Measurements from ENCODE around the gene PCDHA7.
"Not testable (repeated sequence)": the region's sequence is repeated elsewhere in the genome, so short reads cannot be mapped to it uniquely, and the experiment has no call there.

Gene PCDHA7

DNA sequence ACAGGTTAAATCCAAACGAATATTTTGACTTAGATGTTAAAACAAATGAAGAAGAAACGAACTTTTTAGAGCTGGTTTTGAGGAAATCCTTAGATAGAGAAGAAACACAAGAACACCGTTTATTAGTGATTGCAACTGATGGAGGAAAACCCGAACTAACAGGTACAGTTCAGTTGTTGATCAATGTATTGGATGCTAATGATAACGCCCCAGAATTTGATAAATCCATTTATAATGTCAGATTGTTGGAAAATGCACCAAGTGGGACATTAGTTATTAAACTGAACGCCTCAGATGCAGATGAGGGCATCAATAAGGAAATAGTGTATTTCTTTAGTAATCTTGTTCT lies 11.8 kb upstream of the PCDHA7 start:
- DNase-seq: no peak

DNA sequence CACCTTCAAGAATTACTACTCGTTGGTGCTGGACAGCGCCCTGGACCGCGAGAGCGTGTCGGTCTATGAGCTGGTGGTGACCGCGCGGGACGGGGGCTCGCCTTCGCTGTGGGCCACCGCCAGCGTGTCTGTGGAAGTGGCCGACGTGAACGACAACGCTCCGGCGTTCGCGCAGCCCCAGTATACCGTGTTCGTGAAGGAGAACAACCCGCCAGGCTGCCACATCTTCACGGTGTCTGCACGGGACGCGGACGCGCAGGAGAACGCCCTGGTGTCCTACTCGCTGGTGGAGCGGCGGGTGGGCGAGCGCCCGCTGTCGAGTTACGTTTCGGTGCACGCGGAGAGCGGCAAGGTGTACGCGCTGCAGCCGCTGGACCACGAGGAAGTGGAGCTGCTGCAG lies 11.1 kb upstream of the PCDHA7 start:
- DNase-seq: not testable (repeated sequence)

DNA sequence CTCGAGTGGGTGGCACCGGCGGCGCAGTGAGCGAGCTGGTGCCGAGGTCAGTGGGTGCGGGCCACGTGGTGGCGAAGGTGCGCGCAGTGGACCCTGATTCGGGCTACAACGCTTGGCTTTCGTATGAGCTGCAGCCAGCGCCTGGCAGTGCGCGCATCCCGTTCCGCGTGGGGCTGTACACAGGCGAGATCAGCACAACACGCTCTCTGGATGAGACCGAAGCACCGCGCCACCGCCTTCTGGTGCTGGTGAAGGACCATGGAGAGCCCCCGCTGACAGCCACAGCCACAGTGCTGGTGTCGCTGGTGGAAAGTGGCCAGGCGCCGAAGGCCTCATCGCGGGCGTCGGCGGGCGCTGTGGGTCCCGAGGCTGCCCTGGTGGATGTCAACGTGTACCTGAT lies 10.6 kb upstream of the PCDHA7 start:
- no peak for DNase-seq

DNA sequence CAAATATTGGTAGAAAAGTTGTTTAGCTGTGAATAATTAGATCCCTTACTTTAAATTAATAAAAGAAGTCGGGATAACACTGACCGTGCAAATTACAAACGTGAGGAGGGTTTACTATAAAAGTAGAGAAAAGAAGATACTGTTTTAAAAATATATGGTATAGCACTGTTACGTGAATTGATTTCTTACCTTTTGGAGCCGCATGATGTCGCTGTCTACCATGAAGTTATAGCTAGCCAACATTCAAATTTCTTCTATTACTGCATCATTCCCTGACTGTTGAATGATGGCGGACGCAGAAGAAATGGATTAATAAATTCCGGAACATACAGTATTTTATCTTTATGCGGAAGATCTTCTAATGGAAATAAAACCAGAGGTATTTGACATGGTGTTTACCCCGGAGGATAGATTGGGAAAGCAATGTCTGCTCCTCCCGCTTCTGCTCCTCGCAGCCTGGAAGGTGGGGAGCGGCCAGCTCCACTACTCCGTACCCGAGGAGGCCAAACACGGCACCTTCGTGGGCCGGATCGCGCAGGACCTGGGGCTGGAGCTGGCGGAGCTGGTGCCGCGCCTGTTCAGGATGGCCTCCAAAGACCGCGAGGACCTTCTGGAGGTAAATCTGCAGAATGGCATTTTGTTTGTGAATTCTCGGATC lies 6.2 kb upstream of the PCDHA7 start, which contains the start of gene PCDHA6:
Gene PCDHA6, plus strand, starts transcription at position 257 of the 658 bp plus-strand sequence. Its CDS starts 132 bp downstream, at position 389.
- no peak for DNase-seq

DNA sequence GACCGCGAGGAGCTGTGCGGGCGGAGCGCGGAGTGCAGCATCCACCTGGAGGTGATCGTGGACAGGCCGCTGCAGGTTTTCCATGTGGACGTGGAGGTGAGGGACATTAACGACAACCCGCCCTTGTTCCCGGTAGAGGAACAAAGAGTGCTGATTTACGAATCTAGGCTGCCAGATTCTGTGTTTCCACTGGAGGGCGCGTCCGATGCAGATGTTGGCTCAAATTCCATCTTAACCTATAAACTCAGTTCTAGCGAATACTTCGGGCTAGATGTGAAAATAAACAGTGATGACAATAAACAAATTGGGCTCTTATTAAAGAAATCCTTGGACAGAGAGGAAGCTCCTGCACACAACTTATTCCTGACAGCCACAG lies 5.7 kb upstream of the PCDHA7 start:
- DNase-seq: no peak

DNA sequence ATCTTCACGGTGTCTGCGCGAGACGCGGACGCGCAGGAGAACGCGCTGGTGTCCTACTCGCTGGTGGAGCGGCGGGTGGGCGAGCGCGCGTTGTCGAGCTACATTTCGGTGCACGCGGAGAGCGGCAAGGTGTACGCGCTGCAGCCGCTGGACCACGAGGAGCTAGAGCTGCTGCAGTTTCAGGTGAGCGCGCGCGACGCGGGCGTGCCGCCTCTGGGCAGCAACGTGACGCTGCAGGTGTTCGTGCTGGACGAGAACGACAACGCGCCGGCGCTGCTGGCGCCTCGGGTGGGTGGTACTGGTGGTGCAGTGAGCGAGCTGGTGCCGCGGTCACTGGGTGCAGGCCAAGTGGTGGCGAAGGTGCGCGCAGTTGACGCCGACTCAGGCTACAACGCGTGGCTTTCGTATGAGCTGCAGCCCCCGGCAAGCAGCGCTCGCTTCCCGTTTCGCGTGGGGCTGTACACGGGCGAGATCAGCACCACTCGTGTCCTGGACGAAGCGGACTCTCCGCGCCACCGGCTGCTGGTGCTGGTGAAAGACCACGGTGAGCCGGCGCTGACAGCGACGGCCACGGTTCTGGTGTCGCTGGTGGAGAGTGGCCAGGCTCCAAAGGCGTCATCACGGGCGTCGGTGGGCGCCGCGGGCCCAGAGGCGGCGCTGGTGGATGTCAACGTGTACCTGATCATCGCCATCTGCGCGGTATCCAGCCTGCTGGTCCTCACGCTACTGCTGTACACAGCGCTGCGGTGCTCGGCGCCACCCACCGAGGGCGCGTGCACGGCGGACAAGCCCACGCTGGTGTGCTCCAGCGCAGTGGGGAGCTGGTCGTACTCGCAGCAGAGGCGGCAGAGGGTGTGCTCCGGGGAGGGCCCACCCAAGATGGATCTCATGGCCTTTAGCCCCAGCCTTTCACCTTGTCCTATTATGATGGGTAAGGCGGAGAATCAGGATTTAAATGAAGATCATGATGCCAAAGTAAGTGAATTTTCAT lies 4.3 kb upstream of the PCDHA7 start:
- not testable (repeated sequence) for DNase-seq

DNA sequence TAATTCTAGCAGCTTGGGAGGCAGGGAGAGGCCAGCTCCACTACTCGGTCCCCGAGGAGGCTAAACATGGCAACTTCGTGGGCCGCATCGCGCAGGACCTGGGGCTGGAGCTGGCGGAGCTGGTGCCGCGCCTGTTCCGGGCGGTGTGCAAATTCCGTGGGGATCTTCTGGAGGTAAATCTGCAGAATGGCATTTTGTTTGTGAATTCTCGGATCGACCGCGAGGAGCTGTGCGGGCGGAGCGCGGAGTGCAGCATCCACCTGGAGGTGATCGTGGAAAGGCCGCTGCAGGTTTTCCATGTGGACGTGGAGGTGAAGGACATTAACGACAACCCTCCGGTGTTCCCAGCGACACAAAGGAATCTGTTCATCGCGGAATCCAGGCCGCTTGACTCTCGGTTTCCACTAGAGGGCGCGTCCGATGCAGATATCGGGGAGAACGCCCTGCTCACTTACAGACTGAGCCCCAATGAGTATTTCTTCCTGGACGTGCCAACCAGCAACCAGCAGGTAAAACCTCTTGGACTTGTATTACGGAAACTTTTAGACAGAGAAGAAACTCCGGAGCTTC lies 455 bp downstream of the PCDHA7 start:
- not testable (repeated sequence) for DNase-seq

DNA sequence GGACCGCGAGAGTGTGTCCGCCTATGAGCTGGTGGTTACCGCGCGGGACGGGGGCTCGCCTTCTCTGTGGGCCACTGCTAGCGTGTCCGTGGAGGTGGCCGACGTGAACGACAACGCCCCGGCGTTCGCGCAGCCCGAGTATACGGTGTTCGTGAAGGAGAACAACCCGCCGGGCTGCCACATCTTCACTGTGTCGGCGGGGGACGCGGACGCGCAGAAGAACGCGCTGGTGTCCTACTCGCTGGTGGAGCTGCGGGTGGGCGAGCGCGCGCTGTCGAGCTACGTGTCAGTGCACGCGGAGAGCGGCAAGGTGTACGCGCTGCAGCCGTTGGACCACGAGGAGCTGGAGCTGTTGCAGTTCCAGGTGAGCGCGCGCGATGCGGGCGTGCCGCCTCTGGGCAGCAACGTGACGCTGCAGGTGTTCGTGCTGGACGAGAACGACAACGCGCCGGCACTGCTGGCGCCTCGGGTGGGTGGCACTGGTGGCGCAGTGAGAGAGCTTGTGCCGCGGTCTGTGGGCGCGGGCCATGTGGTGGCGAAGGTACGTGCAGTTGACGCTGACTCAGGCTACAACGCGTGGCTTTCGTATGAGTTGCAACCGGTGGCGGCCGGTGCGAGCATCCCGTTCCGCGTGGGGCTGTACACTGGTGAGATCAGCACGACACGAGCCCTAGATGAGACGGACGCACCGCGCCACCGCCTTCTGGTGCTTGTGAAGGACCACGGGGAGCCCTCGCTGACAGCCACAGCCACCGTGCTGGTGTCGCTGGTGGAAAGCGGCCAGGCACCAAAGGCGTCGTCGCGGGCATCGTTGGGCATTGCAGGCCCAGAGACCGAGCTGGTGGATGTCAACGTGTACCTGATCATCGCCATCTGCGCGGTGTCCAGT lies 1.8 kb downstream of the PCDHA7 start:
- no peak for DNase-seq

DNA sequence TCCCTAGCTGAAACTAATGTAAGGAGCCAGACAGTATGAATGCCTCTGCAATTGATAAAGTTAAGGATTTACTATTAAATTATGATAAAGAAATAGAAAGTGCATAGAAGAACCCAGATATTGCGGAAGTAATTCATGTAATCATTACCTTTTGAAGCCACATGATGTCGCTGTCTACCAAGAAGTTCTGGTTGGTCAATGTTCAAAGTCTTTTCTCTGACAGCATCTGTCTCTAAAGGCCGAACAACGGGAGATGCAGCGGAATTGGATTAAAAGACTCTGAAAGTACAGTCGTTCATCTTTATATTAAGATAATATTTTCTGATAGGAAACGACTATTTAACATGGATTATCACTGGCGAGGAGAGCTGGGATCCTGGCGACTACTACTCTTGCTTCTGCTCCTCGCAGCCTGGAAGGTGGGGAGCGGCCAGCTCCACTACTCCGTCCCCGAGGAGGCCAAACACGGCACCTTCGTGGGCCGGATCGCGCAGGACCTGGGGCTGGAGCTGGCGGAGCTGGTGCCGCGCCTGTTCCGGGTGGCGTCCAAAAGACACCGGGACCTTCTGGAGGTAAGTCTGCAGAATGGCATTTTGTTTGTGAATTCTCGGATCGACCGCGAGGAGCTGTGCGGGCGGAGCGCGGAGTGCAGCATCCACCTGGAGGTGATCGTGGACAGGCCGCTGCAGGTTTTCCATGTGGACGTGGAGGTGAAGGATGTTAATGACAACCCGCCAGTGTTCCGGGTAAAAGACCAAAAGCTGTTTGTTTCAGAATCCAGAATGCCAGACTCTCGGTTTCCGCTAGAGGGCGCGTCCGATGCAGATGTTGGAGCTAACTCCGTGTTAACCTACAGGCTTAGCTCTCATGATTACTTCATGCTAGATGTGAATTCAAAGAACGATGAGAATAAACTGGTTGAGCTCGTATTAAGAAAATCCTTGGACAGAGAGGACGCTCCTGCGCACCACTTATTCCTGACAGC lies 7.2 kb downstream of the PCDHA7 start, which contains the start of gene PCDHA8:
Gene PCDHA8, plus strand, starts transcription at position 210 of the 985 bp plus-strand sequence. Its CDS starts 135 bp downstream, at position 345.
- DNase-seq: peak; percentile 33

DNA sequence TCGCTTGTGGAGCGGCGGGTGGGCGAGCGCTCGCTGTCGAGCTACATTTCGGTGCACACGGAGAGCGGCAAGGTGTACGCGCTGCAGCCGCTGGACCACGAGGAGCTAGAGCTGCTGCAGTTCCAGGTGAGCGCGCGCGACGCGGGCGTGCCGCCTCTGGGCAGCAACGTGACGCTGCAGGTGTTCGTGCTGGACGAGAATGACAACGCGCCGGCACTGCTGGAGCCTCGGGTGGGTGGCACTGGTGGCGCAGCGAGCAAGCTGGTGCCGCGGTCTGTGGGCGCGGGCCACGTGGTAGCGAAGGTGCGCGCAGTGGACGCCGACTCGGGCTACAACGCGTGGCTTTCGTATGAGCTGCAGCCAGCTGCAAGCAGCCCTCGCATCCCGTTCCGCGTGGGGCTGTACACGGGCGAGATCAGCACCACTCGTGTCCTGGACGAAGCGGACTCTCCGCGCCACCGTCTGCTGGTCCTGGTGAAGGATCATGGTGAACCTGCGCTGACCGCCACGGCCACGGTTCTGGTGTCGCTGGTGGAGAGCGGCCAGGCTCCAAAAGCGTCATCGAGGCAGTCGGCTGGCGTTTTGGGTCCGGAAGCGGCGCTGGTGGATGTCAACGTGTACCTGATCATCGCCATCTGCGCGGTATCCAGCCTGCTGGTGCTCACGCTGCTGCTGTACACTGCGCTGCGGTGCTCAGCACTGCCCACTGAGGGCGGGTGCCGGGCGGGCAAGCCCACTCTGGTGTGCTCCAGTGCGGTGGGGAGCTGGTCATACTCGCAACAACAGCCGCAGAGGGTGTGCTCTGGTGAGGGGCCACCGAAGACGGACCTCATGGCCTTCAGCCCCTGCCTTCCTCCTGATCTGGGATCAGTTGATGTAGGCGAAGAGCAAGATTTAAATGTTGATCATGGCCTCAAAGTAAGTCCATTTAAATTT lies 9.0 kb downstream of the PCDHA7 start:
- DNase-seq: no peak

DNA sequence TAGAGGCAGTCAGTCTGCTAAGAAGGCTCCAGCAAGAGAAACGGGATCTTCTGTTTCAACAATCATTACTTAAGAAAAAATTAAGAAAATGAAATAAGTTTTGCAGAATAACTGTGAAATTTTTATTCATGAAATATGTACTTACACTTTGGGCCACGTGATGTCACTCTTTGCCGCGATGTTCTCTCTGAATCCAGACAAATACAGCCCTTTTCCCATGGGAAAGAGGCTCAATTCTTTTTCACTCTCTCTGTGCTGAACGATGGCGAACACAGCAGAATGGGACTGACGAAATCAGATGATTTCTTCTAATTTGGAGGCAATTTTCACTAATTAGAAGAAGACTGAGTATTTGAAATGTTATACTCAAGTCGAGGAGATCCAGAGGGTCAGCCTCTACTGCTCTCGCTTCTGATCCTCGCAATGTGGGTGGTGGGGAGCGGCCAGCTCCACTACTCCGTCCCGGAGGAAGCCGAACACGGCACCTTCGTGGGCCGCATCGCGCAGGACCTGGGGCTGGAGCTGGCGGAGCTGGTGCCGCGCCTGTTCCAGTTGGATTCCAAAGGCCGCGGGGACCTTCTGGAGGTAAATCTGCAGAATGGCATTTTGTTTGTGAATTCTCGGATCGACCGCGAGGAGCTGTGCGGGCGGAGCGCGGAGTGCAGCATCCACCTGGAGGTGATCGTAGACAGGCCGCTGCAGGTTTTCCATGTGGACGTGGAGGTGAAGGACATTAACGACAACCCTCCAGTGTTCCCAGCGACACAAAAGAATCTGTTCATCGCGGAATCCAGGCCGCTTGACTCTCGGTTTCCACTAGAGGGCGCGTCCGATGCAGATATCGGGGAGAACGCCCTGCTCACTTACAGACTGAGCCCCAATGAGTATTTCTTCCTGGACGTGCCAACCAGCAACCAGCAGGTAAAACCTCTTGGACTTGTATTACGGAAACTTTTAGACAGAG lies 14.4 kb downstream of the PCDHA7 start, which contains the start of gene PCDHA9:
Gene PCDHA9, plus strand, starts transcription at position 244 of the 964 bp plus-strand sequence. Its CDS starts 114 bp downstream, at position 358.
- DNase-seq: not testable (repeated sequence)

DNA sequence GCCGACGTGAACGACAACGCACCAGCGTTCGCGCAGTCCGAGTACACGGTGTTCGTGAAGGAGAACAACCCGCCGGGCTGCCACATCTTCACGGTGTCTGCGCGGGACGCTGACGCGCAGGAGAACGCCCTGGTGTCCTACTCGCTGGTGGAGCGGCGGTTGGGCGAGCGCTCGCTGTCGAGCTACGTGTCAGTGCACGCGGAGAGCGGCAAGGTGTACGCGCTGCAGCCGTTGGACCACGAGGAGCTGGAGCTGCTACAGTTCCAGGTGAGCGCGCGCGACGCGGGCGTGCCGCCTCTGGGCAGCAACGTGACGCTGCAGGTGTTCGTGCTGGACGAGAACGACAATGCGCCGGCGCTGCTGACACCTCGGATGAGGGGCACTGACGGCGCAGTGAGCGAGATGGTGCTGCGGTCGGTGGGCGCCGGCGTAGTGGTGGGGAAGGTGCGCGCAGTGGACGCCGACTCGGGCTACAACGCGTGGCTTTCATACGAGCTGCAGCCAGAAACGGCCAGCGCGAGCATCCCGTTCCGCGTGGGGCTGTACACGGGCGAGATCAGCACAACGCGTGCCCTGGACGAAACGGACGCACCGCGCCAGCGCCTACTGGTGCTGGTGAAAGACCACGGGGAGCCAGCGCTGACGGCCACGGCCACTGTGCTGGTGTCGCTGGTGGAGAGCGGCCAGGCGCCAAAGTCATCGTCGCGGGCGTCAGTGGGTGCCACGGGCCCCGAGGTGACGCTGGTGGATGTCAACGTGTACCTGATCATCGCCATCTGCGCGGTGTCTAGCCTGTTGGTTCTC lies 16.0 kb downstream of the PCDHA7 start:
- not testable (repeated sequence) for DNase-seq

DNA sequence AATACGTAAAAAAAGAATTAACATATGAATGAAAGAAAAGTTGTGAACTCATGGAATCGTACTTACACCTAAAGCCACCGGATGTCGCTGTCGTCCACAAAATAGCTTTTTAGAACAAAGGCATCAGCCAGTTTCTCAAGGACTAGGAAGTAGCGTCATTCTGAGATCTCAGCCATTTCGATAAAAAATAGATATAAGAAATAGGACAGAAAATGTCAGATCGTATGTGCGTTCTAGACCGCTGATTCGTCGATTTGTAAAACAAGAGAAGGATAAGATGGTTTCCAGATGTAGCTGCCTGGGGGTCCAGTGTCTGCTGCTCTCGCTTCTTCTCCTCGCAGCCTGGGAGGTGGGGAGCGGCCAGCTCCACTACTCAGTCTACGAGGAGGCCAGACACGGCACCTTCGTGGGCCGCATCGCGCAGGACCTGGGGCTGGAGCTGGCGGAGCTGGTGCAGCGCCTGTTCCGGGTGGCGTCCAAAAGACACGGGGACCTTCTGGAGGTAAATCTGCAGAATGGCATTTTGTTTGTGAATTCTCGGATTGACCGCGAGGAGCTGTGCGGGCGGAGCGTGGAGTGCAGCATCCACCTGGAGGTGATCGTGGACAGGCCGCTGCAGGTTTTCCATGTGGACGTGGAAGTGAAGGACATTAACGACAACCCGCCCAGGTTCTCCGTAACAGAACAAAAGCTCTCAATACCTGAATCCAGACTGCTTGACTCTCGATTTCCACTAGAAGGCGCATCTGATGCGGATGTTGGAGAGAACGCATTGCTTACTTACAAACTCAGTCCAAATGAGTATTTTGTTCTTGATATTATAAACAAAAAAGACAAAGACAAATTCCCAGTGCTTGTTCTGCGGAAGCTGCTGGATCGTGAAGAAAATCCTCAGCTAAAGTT lies 22.0 kb downstream of the PCDHA7 start, which contains the start of gene PCDHA10:
Gene PCDHA10, plus strand, starts transcription at position 126 of the 903 bp plus-strand sequence. Its CDS starts 152 bp downstream, at position 278.
- DNase-seq: peak; percentile 12

DNA sequence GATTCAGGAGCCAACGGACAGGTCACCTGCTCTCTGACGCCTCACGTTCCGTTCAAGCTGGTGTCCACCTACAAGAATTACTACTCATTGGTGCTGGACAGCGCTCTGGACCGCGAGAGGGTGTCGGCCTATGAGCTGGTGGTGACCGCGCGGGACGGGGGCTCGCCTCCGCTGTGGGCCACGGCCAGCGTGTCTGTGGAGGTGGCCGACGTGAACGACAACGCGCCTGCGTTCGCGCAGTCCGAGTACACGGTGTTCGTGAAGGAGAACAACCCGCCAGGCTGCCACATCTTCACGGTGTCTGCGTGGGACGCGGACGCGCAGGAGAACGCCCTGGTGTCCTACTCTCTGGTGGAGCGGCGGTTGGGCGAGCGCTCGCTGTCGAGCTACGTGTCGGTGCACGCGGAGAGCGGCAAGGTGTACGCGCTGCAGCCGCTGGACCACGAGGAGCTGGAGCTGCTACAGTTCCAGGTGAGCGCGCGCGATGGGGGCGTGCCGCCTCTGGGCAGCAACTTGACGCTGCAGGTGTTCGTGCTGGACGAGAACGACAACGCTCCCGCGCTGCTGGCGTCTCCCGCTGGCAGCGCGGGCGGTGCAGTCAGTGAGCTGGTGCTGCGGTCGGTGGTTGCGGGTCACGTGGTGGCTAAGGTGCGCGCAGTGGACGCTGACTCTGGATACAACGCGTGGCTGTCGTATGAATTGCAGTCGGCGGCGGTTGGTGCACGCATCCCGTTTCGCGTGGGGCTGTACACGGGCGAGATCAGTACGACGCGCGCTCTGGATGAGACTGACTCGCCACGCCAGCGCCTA lies 23.3 kb downstream of the PCDHA7 start:
- no peak for DNase-seq

DNA sequence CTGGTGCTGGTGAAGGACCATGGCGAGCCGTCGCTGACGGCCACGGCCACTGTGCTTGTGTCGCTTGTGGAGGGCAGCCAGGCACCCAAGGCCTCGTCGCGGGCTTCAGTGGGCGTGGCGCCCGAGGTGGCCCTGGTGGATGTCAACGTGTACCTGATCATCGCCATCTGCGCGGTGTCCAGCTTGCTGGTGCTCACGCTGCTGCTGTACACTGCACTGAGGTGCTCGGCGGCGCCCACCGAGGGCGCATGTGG lies 23.8 kb downstream of the PCDHA7 start:
- no peak for DNase-seq

Data from hematopoietic multipotent progenitor cell treated with erythropoietin and hydrocortisone succinate and interleukin-3 and kit ligand, for 4 days (in vitro differentiated cells).